ENCODE data around the gene ANO6.
A peak's percentile ranks its signal among the peaks of the same experiment; 100 is the strongest.
"Not testable (repeated sequence)": the region's sequence is repeated elsewhere in the genome, so short reads cannot be mapped to it uniquely, and the experiment has no call there.

The ANO6 gene, protein sequence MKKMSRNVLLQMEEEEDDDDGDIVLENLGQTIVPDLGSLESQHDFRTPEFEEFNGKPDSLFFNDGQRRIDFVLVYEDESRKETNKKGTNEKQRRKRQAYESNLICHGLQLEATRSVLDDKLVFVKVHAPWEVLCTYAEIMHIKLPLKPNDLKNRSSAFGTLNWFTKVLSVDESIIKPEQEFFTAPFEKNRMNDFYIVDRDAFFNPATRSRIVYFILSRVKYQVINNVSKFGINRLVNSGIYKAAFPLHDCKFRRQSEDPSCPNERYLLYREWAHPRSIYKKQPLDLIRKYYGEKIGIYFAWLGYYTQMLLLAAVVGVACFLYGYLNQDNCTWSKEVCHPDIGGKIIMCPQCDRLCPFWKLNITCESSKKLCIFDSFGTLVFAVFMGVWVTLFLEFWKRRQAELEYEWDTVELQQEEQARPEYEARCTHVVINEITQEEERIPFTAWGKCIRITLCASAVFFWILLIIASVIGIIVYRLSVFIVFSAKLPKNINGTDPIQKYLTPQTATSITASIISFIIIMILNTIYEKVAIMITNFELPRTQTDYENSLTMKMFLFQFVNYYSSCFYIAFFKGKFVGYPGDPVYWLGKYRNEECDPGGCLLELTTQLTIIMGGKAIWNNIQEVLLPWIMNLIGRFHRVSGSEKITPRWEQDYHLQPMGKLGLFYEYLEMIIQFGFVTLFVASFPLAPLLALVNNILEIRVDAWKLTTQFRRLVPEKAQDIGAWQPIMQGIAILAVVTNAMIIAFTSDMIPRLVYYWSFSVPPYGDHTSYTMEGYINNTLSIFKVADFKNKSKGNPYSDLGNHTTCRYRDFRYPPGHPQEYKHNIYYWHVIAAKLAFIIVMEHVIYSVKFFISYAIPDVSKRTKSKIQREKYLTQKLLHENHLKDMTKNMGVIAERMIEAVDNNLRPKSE

DNA sequence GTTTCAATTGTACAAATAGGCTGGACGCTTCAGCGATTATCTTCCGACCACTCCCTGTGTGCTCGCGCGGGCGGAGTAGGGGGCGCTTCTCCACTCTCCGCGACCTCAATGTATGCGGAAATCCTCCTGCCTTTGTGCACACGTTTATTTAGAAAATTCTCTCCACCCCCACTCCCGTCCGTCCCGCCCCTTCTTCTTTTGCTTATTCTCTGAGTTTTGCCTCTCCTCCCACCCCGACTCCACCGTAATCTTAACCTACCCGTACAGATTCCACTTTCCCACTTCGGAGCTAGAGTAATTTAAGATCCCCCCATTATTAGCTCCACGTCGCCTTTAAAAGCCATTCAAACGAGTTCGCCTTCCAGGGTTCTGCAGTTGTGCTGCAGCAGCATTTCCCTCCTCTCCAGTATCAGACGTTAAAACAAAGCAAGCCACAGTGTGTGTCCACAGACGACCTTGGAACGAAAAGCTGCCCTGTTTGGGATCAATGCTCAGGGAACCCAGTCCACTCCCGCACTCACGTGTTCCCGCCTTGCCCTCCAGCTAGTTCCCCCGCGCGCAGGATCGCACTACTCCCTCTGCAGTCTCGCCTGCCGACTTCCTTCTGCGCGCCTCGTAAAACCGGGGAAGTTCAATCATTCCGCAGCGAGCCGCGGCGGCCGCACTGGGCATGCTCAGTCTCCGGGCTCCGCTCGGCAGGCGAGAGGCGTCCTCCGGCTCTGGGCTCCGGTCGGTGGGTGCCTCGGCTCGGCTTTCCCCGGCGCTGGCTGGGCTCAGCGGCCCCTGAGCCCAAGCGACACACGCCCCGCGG, at the start of gene ANO6:
ANO6 (plus strand) TSS at position 677 of the 811 bp plus-strand sequence. CDS start 227 bp downstream, outside the sequence.
- TF ChIP-seq POLR2A (IDR thresholded peaks at IDR 0.05; ENCODE audit: extremely low read depth, insufficient read length) (peak; percentile 88), MYC (IDR thresholded peaks at IDR 0.05; ENCODE audit: low read depth, low read length) (peak; percentile 92)
- TF ChIP-seq, protein P1, sequence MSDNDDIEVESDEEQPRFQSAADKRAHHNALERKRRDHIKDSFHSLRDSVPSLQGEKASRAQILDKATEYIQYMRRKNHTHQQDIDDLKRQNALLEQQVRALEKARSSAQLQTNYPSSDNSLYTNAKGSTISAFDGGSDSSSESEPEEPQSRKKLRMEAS (IDR thresholded peaks at IDR 0.05; ENCODE audit: low read depth, low read length), result peak; percentile 93
- TF ChIP-seq, protein P2, sequence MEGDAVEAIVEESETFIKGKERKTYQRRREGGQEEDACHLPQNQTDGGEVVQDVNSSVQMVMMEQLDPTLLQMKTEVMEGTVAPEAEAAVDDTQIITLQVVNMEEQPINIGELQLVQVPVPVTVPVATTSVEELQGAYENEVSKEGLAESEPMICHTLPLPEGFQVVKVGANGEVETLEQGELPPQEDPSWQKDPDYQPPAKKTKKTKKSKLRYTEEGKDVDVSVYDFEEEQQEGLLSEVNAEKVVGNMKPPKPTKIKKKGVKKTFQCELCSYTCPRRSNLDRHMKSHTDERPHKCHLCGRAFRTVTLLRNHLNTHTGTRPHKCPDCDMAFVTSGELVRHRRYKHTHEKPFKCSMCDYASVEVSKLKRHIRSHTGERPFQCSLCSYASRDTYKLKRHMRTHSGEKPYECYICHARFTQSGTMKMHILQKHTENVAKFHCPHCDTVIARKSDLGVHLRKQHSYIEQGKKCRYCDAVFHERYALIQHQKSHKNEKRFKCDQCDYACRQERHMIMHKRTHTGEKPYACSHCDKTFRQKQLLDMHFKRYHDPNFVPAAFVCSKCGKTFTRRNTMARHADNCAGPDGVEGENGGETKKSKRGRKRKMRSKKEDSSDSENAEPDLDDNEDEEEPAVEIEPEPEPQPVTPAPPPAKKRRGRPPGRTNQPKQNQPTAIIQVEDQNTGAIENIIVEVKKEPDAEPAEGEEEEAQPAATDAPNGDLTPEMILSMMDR (IDR thresholded peaks at IDR 0.05; ENCODE audit: low read depth, low read length), result peak; percentile 50
- H3K4me3 ChIP-seq (ENCODE audit: low read depth, low read length), result peak within 1 kb of the TSS; percentile 76
- DNase-seq (ENCODE audit: low read depth), result peak; percentile 95

DNA sequence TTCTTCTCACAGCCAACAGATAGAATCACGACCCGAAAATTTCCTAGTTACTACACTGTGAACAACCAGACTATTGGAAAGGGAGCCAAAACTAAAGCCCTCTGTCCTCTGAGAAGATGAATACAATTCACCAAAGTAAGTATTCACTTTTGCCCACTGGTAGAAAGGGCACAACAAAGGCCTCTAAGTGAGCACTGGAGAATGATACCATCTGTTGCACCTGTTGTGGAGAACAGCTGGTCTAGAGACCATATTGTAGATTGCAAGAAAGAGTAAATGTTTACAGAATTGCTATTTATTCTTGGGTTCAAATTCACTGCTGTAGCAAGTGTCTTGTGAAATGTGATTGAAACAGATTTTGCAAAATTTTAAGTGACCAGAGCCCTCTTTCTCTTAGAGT, 46.9 kb upstream of the ANO6 start:
- no peak for DNase-seq (ENCODE audit: low read depth)
- no peak overlapping the region for H3K4me3 ChIP-seq (ENCODE audit: low read depth, low read length)
- TF ChIP-seq, protein P1 (IDR thresholded peaks at IDR 0.05; ENCODE audit: low read depth, low read length), result no peak
- TF ChIP-seq POLR2A (IDR thresholded peaks at IDR 0.05; ENCODE audit: extremely low read depth, insufficient read length) (no peak), MYC (IDR thresholded peaks at IDR 0.05; ENCODE audit: low read depth, low read length) (no peak)
- TF ChIP-seq, protein P2 (IDR thresholded peaks at IDR 0.05; ENCODE audit: low read depth, low read length), result no peak

DNA sequence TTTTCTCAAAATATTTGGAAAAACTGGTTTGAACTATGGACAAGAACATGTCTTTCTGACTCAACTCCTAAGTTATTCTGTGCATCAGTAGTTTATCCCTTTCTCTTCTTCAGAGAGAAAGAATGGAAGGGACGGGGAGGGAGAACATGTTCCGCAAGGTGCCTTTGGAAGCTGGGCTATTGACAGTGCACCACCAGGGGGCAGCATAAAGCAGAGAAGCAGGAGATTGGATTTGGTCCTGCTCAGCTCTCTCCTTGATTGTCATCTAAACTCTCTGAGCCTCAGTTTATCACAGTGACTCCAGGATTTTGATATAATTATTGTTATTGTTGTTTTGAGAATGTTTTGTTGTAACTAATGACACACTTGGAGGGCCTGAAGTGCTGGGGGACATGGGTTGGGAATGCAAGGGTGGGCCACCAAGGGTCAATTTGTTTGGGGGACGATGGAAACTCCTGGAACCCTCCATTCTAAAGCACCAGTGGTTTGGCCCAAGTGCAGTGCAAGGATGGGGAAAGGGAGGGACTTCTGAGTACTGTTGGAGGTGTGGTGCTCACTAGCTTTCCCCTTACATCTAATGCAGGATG, 45.3 kb upstream of the ANO6 start:
- H3K4me3 ChIP-seq (ENCODE audit: low read depth, low read length), result no peak overlapping the region
- peak; percentile 81 for DNase-seq (ENCODE audit: low read depth)
- TF ChIP-seq, protein P2 (IDR thresholded peaks at IDR 0.05; ENCODE audit: low read depth, low read length), result peak; percentile 98
- no peak for TF ChIP-seq MYC (IDR thresholded peaks at IDR 0.05; ENCODE audit: low read depth, low read length)
- TF ChIP-seq, protein P1 (IDR thresholded peaks at IDR 0.05; ENCODE audit: low read depth, low read length), result 0 out of 2 replicates have a peak, but pooled peaks have one; percentile 21

DNA sequence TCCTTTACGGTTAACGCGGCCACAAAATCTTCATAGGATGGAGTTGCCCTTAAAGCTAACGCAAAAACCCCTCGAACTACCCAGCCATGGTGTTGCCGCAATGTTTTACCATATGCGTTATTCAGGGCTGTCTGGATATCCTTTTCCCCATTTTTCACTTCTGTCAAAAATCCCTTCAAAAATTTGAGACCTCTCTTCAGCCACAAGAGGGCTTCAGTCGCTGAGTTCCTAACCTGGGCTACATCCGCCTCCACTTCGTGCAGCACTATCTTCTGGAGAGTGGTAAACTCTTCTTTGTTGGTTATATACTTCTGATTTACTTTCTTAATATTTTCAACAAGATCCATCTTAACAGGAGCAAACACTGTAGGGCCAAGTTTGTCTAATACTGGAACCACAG, 42.6 kb upstream of the ANO6 start:
- TF ChIP-seq, protein P2 (IDR thresholded peaks at IDR 0.05; ENCODE audit: low read depth, low read length), result peak; percentile 30
- peak; percentile 14 for DNase-seq (ENCODE audit: low read depth)
- H3K4me3 ChIP-seq (ENCODE audit: low read depth, low read length), result not testable (repeated sequence)

DNA sequence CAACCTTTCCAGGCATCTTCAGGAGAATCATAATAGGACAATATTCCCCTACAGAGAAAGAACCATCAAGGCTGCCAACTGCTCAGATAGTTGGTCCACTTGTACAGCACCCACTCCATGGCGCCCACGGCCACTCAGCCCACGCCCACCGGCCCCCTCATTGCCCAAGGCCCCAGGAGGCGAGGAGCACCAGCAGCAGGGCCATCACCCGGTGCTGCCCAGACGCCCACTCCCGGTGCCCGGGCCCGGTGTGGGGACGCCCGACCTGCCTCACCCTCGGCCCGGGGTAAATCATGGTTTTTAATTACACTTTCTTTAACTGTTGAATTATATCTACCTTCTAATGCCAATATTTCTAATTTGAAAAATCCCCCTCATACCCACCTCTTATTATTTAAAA, 41.3 kb upstream of the ANO6 start:
- TF ChIP-seq, protein P1 (IDR thresholded peaks at IDR 0.05; ENCODE audit: low read depth, low read length), result no peak
- no peak for TF ChIP-seq POLR2A (IDR thresholded peaks at IDR 0.05; ENCODE audit: extremely low read depth, insufficient read length)
- TF ChIP-seq MYC (IDR thresholded peaks at IDR 0.05; ENCODE audit: low read depth, low read length), result no peak
- TF ChIP-seq, protein P2 (IDR thresholded peaks at IDR 0.05; ENCODE audit: low read depth, low read length), result no peak
- no peak for DNase-seq (ENCODE audit: low read depth)
- H3K4me3 ChIP-seq (ENCODE audit: low read depth, low read length), result no peak overlapping the region

Data from NB4 (cell line).